Testis (tissue), 2 donors: Measurements from ENCODE around the gene BPIFA1.

Source experiments
- CTCF ChIP-seq, 3 experiments: fragments of 450-650 bp in 2 of 3; fragments of 200-600 bp in 1 of 3; sonication (generic) in 1 of 3; IDR thresholded peaks; one replicate each; pipeline ENCODE4 v1.5.1; 2016 to 2019; ENCODE audit warnings: antibody characterized with exemption in 3 of 3, mild to moderate bottlenecking in 2 of 3, moderate library complexity in 1 of 3
- POLR2A ChIP-seq: fragments of 450-650 bp; IDR thresholded peaks from one replicate; pipeline ENCODE4 v1.6.1; 2017; ENCODE audit warnings: antibody characterized with exemption, mild to moderate bottlenecking, moderate library complexity

GRCh38 chr20:33259371-33259770 lies 23.6 kb downstream of the BPIFA1 start:
- no peak for TF ChIP-seq CTCF (IDR thresholded peaks at IDR 0.05)
- no peak for TF ChIP-seq POLR2A
